HG03460 (cell line): Measurements from ENCODE around the gene SEMA7A.
"Not testable (repeated sequence)": the region's sequence is repeated elsewhere in the genome, so short reads cannot be mapped to it uniquely, and the experiment has no call there.

Experiments used
- ATAC-seq: cut with Tn5 transposase; IDR thresholded peaks from one replicate; pipeline ENCODE4 v1.9.1; 2021; ENCODE audit not compliant: unreplicated experiment

SEMA7A gene, protein sequence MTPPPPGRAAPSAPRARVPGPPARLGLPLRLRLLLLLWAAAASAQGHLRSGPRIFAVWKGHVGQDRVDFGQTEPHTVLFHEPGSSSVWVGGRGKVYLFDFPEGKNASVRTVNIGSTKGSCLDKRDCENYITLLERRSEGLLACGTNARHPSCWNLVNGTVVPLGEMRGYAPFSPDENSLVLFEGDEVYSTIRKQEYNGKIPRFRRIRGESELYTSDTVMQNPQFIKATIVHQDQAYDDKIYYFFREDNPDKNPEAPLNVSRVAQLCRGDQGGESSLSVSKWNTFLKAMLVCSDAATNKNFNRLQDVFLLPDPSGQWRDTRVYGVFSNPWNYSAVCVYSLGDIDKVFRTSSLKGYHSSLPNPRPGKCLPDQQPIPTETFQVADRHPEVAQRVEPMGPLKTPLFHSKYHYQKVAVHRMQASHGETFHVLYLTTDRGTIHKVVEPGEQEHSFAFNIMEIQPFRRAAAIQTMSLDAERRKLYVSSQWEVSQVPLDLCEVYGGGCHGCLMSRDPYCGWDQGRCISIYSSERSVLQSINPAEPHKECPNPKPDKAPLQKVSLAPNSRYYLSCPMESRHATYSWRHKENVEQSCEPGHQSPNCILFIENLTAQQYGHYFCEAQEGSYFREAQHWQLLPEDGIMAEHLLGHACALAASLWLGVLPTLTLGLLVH

DNA sequence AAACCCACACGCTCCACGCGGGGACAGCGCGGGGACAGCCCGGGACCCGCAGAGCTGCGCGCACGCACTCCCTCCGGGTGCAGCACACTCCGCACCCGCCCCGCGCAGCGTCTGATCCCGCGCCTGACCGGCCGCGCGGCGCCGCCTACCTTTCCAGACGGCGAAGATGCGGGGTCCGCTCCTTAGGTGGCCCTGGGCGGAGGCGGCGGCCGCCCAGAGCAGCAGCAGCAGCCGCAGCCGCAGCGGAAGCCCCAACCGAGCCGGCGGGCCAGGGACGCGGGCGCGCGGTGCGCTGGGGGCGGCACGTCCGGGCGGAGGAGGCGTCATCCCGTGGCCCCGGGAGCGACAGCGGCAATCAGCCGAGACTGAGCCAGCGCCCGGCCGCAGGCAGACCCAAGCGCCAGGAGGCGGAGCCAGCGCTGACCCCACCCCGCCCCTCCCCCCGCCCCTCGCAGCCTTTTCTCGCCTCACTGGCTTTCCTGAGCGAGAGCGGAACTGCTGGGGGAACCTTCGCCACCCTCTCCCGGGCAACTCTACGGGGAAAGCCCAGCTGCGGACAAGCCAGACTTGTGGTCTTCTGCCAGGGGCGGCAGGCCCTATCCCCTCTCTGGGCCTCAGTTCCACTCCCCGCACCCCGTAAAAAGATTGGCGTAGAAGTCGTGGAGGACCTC is at the start of gene SEMA7A:
Gene SEMA7A, minus strand, starts transcription at position 367 of the 671 bp plus-strand sequence. Its CDS starts 40 bp downstream, at position 327.
- peak; percentile 62 for ATAC-seq

DNA sequence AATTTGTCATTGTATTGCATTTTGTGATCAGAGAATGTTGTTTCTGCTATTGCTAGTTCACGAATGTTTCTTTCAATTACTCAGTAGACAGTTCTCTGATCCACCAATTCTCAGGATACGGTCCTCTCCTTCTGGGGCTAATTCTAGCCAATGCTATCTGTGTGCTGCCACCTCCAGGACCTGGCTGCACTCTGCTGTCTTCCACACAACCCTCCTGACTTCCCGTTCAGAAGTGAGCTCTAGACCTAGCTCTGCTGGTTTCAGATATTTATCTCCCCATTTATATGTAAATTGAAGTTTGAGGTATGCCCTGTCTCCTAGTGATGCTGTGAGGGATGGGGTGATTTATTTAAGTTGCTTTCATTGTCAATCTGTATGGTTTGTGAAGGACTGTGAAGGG is 48.9 kb upstream of the SEMA7A start:
- ATAC-seq = no peak

DNA sequence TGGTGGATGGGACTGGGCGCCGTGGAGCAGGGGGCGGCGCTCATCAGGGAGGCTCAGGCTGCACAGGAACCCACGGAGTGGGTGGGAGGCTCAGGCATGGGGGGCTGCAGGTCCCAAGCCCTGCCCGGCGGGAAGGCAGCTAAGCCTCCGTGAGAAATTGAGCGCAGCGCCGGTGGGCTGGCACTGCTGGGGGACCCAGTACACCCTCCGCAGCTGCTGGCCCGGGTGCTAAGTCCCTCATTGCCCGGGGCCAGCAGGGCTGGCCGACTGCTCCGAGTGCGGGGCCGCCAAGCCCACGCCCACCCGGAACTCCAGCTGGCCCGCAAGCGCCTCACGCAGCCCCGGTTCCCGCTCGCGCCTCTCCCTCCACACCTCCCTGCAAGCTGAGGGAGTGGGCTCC is 46.6 kb upstream of the SEMA7A start:
- ATAC-seq = not testable (repeated sequence)

DNA sequence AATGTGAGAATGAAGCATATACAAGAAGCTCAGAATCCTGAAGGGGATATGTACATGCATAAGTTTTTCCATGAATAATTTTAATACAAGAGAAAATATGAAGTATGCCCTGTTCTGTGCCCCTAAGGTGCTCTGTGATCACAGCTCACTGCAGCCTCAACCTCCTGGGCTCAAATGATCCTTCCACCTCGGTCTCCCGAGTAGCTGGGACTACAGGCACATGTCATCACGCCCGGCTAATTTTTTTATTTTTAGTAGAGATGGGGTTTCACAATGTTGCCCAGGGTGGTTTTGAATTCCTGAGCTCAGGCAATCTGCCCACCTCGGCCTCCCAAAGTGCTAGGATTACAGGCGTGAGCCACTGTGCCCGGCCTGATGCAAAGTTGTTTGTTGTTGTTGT is 37.9 kb upstream of the SEMA7A start:
- ATAC-seq = not testable (repeated sequence)

DNA sequence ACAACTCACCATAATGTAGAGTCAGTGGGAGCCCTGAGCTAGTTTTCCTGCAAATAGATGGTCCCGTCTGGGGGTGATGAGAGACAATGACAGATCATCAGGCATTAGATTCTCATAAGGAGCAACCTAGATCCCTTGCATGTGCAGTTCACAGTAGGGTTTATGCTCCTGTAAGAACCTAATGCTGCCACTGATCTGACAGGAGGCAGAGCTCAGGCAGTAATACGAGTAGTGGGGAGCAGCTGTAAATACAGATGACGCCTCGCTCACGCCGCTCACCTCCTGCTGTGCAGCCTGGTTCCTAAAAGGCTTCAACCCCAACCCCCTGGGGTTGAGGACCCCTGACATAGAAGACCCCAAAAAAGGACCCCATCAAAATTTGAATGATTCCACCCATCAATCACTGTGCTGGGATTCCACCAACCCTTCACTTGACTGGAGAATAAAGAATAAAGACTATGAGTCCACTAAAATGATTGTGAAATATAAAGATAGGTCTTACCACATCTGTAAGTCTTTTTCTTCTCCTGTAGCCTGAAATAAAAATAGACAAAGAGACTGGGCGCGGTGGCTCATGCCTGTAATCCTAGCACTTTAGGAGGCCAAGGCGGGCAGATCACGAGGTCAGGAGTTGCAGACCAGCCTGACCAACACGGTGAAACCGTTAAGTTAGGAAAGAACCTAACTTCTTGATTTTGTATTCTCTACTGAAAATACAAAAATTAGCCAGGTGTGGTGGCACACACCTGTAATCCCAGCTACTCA is 37.1 kb upstream of the SEMA7A start:
- ATAC-seq = no peak

DNA sequence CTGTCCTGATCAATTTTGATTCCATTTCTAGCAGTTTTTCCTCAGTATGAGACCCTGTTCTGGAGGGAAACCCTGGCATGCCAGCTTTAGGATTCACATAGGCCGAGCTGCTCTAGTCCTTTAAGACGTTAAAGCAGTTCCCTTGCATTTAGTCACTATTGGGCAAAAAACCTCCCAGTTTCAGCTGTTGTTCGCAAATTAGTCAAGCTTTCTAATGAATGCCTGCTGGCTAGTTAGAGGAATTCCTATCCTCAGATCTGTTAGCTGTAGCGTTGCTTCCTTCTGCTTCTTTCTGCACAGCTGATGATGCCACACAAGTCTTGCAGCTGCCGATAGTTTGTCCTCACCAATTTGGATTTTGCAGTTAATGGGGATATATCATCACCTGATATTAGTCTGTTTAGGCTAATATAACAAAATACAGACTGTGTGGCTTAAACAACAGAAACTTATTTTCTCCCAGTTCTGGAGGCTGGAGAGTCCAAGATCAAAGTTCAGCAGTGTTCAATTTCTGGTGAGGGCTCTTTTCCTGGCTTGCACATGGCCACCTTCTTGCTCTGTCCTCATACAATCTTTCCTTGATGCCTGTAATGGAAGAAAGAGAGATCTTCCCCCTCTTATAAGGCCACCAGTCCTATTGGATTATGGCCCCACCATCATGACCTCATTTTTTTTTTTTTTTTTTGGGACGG is 34.7 kb upstream of the SEMA7A start:
- no peak for ATAC-seq

DNA sequence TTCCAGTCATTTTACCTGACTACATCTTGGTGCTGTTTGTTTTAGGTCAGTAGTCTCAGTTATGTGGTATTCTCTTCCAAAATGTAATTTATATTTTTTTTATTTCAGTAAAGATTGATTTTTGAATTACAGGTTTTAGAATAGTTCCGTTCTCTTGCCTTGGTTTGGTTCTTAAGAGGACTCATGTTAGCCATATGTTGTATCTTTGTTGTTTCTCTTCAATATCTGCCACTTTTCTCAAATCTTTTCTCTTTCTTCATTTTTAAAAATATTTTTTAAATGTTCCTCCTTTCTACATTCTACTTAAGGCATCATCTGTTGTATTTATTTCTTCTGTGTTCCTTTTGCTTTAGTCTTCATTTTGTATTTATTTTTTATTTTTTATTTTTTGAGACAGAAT is 32.8 kb upstream of the SEMA7A start:
- ATAC-seq = no peak

DNA sequence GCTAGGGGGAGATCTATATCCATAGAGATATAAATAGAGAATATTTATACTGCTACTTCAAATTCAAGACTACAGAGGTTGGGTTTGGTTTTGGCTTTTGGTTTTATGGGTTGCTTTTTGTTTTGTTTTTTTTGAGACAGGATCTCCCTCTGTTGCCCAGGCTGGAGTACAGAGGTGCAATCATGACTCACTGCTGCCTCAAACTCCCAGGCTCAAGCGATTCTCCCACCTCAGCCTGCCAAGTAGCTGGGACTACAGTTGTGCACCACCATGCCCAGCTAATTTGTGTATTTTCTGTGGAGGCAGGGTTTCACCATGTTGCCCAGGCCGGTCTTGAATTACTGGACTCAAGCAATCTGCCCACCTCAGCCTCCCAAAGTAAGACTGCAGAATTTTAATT is 31.1 kb upstream of the SEMA7A start:
- no peak for ATAC-seq

DNA sequence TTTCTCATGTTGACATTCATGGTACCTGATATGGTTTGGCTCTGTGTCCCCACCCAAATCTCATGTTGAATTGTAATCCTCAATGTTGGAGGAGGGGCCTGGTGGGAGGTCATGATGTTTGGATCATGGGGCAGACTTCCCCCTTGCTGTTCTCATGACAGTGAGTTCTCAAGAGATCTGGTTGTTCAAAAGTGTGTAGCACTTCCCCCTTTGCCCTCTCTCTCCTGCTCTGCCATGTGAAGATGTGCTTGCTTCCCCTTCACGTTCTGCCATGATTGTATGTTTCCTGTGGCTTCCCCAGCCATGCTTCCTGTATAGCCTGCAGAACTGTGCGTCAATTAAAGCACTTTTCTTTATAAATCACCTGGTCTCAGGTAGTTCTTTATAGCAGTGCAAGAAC is 30.5 kb upstream of the SEMA7A start:
- ATAC-seq = no peak

DNA sequence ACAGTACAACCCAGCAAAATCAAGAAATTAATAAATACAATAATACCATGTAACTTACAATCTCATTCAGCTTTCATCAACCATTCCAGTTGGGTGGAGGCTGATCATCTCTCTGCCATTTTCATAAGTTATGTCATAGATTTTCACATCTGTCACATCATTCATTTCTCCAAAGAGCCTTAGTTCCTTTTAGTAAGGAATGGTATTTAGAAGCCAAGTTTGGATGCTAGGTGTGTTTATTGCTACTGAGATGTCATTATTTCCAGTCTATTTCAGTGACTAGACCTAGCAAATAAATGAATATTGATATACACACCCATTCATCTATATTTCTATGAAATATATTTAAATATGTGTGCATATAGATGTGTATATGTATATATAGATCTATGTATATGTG is 29.9 kb upstream of the SEMA7A start:
- no peak for ATAC-seq

DNA sequence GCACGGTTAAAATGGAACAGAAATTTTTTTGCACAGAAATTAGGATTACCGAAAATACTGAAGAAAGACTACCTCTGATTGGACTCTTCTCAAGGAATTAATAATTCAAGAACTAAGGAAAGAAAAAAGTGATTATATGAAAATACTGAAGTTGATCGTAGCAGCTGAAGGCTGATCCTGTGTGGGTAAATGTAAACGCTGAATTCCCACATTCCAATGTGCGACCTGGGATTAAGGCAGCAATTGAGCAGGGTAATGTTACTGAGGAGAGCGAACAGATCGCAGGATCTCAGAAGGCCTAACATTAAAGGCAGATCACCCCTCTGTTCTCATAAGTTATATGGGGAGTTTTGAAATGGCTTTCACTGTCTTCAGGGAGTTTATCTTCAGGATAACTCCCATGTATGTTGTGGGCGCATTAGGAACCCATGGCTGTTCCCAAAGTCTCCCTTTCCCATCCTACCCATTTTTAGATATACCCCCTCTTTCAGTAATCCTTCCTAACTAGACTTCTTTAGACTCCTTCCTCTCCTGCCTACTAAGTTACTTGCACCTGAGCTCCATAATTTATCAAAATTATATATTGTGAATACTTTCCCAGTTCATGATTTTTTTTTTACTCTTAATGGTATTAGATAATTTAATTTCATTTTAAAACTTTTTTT is 28.2 kb upstream of the SEMA7A start:
- ATAC-seq = no peak

DNA sequence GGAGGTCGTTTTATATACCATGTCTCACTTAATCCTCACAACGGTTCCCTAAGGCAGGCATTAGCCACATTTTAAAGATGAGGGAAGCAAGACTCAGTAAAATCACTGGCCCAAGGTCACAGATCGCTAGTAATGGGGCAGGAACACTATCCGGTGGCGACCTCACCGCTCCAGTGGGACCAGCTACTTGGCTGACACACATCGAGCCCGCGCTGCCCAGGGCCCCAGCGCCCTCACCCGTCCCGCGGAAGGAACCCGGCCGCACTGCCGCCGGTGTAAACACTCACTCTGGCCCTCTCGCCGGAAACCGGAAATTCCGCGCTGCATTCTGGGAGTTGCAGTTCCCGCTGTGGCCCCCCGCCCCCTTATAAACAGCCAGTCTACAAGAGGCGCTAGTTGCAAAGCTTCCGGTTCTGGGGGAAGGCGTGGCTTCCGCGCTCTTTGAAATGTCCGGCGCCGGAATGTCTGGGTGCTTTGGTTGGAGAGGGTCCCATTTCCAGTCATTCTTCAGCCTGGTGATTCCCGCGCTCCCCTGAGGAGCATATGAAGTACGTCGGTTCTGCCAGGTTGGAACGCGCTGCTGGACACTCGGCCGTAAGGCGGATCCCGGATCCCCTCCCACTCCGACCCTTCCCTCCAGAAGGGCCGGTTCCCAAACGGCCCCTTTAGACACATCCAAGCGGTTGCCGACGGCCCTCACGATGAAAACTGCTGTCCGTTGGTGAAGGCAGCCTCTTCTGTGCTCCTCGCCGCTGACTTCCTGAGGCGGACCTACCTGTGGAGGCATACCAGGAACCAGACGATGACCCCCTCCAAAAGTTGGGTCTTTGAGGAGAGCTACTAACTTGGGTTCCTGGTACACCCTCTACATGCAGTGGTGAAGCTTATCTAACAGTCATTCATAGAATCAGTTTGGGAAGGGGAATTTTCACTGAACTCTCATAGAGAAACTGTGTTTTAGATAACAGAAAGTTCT is 27.4 kb upstream of the SEMA7A start, which contains the start of gene UBL7:
Gene UBL7, minus strand, starts transcription at position 290 of the 976 bp plus-strand sequence. CDS start 2,293 bp downstream, outside the sequence.
- ATAC-seq = peak; percentile 82

DNA sequence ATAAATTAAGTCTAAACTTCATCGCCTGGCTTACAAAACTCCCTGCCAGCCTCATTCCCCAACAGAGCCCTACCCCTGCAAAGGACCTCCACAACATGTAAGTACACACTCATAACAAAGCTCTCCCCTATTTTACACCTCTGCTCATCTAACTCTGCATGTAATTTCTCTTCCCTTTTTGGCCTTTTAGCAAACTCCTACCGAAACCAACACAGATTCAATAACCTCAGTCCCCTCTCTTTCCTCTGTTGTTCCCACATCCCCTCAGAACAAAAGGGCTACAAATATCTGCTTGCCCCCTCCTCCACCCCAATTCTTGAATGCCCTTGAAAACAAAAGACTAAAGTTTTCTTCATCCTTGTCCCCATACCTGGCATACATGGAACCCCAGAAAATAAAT is 26.5 kb upstream of the SEMA7A start:
- peak; percentile 21 for ATAC-seq

DNA sequence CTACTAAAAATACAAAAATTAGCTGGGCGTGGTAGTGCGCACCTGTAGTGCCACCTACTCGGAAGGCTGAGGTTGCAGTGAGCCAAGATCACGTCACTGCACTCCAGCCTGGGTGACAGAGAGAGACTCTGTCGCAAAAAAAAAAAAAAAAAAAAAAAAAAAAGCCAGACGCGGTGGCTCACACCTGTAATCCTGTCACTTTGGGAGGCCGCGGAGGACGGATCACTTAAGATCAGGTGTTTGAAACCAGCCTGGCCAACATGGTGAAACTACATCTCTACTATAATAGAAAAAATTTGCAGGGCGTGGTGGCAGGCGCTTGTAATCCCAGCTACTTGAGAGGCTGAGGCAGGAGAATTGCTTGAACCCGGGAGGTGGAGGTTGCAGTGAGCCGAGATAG is 26.0 kb upstream of the SEMA7A start:
- not testable (repeated sequence) for ATAC-seq

DNA sequence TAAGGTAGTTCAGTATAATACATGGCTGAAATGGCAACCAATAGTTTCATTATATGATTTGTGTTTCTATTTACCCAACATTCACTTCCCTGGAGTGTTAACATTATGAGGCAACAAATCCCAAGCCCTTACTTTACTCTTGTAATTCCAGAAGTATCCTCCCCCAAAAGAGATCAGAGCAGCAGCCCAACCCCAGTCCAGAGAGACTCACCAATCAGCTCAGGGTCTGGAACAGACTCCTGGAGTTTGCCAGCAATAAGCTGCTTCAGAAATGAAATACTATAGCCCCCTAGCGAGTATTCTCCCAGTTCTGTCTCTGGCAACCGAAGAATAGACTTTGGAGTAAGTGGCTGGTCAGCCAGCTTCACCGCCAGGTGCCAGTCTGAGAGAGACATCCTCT is 24.7 kb upstream of the SEMA7A start:
- no peak for ATAC-seq

DNA sequence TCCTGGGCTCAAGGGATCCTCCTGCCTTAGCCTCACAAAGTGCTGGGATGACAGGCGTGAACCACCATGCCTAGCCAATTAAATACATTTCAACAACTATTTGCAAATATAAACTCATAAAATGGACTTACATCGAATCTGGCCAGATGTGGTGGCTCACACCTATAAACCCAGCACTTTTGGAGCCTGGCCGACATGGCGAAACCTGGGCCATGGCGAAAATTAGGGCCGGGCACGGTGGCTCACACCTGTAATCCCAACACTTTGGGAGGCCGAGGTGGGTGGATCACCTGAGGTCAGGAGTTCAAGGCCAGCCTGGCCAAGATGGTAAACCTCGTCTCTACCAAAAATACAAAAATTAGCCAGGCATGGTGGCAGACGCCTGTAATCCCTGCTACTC is 23.3 kb upstream of the SEMA7A start:
- ATAC-seq = not testable (repeated sequence)

DNA sequence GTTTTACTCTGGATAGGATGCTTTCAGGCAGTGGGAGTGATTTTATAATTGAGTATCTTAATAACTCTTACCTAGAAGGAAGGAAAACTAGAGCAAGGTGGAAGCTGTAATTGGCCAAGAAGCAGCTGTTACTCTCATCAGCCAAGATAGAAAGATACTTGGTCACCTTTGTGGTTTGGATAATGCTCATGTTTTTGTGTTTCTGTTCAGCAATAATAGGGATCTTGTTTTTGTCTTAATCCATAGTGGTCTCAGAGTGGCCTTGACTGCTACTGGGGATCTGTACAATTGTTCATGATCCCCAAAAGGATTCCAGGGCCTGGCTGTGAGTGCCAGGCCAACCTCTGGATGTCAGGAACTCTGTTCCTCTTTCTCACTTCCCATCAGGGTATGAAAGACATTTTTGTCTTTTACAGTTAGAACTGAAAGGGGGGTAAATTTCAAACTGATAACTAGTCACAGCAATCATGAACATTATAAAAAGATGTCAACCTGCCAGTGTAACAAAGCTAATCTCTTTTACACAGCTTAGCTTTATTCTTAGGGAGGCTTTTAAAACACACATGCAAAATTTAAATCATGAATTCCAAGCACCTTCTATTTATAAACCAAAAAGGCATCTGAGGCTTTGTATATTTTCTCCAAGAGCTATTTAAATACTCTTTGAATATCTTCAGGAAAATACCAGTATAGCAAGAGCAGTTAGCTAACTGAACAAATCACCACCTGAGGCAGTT is 21.2 kb upstream of the SEMA7A start:
- ATAC-seq = no peak
